Stimulated activated CD8-positive, alpha-beta memory T cell treated with anti-CD3 and anti-CD28 coated beads, Interleukin-15, amount 100 ng/mL, for 1 hour (primary cell): ENCODE measurements around the gene CCNI.

ENCODE experiments used
- DNase-seq: peaks from one replicate; pipeline ENCODE4 v3.0.0-alpha.2; 2020; ENCODE audit warnings: low read depth

CCNI gene

DNA sequence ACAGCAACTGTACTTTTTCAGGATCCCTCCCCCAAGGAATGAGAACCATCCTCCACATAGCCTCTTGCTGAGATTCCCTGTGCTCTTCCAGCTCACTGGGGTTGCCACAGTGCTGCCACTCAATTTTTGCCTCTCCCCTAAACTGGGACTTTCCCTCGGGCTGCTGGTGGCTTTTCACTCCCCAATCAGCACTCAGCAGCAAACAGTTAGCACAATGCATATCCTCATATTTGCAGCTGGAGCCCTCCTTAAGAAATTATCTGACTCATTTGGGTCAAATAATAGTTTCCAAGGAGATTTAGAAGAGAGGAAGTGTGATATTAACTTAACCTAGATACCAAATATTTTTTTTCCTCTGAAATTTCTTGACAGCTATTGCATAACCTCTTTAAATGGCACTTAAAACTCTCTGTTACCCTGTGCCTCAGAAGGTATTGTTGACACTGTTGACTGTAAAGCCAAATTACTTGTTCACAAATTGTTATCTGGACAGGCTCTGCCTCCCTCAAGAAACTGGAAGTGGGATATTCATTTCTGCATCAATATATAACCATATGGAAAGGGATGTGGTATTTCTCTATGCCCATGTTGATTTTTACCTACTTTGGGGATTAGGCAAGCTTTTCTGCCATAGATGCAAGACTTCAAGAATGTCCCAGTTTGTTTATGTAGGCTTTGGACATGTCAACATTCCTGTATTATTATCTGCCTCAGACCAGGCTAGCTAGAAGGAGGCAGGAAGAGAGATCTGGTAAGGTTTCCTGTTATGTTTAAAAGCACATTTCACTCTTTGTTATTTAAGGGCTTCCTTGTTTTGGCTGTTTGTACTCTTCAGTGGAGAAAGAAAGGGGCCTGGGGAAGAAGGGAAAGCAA is 68.2 kb downstream of the CCNI start:
- no peak for DNase-seq

DNA sequence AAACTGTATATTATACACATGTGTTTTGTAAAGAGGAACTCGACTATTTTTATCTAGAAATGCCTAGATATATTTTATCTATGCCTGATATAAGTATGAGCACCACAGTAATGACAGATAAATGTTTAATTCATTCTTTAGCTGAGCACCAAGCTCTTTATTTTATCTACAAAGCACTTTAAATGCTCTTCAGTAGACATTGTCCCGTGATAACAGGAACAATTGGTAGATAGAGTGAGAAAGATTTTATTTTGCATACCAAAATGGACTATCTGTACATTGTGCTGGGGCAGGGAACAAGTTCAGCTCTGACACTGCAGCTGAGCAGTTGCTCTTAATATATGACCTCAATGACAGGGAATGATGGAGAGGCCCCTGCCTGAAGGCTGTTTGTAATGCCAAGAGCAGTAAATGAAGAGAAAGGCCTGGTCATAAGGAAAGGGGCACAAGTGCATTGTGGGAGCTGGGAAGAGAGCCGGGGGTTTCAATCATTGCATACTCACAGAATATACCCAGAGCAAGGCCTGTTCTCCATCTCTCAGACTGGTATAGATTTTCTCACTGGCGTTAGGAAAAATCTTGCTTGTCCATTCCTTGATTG is 68.9 kb downstream of the CCNI start:
- DNase-seq: no peak

DNA sequence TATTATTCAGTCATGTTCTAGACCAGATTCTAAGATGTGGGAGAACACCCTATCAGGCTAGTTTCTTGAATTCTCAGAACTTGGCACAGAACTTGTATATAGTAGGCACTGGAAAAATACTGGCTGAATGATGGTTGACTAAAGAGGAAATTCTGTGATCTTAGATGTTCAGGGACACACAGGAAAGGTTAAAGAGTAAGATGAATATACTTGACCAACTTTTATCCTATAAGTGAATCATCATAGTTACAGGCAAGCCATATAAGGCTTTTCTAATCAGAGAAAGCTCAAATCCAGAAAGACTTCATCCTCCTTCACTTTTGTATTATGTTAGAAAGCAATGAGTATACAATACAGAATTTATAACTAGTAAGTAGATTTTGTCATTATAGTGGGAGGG is 72.4 kb downstream of the CCNI start:
- no peak for DNase-seq

DNA sequence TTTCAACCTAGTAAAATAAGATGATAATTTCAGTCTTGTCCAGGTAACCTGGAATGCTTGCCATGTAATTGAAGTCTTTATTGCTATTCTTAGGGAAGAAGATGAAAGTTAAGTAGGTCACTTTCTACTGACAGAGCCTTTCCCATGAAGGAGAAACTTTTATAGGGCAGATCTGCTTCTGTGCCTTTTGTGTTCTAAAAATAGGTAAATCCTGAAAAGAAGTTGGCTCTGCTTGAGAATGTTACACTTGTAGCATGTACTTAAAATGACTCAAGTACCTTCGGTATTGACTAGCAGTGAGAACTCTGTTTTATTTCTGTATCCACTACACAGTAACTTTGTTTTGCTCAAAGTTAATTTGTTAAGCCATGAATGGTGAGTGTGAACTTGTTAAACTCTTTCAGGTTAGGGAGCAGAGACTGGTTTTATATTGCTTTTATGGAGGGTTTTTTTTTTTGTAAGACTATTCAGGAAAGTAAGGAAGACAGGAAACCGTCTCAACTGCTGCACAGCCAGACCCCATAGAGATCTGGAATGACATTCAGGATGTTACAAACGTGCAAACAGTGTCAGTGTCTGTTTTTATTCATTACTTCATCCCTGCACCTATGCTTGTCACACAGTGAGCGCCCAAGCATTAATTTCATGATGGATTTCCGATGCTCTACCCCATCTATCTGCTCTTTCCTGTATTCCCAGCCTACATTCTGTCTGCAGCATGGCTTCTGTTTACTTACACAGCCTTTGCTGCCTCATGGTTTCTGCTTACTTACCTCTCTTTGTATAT is 73.3 kb downstream of the CCNI start:
- no peak for DNase-seq

DNA sequence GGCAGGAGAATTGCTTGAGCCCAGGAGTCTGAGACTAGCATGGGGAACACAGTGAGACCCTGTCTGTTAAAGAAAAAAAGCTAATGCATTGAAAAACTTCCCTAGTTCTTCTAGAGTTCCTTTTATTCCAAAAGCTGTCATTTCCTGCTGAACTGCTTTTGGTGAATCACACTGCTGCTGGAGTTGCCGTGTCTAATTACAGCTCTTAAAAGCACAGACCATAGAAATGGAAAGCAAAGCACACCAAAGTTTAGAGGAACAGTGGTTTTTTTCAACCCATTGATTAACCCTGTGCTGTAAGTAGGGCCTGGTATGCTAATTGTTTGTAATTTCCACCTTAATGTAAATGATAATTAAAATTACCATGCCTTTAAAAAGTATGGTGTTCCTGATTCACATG is 73.9 kb downstream of the CCNI start:
- no peak for DNase-seq

DNA sequence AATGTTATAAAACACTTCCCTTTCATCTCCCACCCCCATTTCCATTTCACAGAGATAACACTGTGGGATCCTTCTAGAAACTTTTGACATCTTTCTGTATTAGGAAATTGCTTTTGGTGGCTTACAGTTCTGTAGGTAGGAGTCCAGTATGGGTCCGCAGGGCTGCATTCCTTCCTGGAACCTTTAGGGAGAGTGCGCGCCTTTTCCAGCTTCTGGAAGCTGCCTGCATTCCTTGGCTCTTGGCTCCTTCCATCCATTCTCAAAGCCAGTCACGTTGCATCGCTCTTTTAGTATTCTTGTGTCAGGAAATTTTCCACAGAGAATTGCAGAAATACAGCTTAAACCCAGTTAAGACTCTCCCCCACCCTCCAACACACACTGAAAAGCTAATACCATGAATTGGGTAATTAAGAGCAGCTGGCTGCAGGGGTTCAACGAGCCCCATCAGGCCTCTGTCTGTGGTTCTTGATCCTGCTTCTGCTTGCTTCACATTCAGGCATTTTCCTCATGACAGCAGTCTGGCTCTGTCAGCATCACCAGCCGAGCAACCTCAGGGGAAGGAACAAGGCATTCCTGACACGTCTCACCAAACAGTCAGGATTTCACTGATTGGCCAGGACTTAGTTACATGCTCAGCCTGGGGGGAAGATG is 77.4 kb downstream of the CCNI start:
- no peak for DNase-seq

DNA sequence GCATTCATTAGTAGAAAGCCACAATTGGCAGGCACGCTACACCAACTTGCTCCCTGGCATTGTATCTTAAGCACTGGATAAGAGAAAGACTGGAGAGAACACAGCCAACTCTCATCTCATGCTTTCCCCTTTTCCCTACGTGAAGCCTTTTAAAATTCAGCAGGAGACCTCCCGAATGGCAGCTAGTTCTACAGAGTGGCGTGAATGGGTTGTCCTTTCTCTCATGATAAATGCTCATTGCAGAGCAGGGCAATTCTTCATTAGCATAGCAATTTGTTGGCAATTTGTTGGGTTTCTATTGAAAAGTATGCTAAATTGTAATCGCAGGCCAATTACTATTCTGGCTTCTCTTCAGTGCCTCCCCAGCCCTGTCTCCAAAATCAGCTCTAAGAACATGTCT is 78.3 kb downstream of the CCNI start:
- DNase-seq: no peak
